GM18499 (cell line): ENCODE data around the gene LRRC74A.
"Not testable (repeated sequence)": the region's sequence is repeated elsewhere in the genome, so short reads cannot be mapped to it uniquely, and the experiment has no call there.

Experiments
- ATAC-seq: cut with Tn5 transposase; IDR thresholded peaks from one replicate; pipeline ENCODE4 v1.9.1; 2021; ENCODE audit warnings: moderate number of reproducible peaks; ENCODE audit not compliant: insufficient read depth, unreplicated experiment

Gene LRRC74A

DNA sequence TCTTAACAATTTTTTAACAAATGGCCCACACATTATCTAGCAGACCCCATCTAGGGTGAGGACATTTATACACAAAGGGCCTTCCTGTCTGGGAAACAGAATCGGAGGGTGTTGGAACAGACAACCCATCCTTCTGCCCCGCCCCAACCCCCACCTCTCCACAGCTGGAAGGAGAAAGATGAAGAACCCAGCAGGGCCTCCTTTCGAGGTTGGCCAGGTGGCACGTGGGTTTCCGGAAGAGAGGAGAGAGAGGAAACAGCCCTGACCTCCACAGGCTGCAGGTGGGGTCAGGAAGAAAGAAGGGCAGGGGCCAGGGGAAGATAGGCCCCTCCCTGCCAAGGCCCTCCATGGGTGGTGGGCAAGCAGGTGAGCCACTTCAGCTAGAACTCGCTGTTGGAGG is 57.2 kb downstream of the LRRC74A start:
- ATAC-seq, result no peak

DNA sequence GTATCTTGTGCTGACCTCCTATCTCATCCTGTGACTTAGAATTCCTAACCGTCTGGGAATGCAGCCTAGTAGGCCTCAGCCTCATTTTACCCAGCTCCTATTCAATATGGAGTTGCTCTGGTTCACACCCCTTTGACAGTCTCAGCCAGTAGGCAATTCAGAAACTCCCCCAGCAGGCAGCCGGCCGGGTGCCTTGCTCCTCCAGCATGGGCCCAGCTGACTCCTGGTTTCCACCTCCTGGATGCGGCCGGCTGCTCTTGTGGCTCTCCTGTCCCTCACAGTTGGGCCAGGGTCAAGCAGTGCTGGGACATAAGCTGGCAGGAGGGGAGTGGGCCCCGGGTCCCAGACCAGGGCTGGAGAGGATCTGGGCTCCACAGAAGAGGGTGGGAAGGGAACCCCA is 58.2 kb downstream of the LRRC74A start:
- ATAC-seq, result no peak

DNA sequence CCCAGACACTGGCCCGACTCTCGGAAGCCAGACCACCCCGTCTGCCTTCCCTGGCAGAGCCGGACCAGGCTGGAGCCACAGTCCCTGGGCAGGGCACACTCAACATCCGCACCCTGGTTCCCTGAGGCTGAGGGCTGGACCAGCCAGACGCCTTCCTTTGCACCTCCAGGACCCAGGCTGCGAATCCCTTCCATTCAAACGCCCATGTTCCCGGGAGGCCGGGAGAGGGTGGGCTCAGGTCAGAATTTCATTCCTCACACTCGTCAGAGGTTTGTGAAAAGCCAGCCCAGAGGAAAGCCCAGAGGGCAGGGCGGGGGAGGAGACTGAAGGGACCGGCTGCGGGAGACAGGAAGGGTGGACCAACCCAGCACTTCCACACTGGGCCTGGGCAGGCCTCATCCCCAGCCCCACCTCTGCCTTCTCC is 58.7 kb downstream of the LRRC74A start:
- no peak for ATAC-seq

- no peak for ATAC-seq
These were observed 61.0 kb downstream of the LRRC74A start for GRCh38 chr14:76887191-76887590.

DNA sequence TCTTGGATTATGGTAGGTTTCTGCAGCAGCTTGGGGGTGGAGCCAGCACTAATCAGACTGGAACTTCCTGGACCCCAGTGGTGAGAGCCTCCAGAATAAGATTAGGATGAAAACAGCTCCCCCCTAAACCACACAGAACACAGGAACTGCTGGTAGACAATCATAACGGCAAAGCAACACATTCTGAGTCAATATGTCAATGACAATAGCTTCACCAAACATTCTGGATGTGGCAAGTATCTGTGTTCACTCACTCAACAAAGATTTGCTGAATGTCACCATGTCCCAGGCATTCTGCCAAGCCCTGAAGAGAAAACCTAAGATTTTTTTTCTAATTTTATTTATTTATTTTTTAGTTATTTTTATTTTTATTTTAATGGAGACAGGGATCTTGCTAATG is 65.2 kb downstream of the LRRC74A start:
- ATAC-seq, result no peak

DNA sequence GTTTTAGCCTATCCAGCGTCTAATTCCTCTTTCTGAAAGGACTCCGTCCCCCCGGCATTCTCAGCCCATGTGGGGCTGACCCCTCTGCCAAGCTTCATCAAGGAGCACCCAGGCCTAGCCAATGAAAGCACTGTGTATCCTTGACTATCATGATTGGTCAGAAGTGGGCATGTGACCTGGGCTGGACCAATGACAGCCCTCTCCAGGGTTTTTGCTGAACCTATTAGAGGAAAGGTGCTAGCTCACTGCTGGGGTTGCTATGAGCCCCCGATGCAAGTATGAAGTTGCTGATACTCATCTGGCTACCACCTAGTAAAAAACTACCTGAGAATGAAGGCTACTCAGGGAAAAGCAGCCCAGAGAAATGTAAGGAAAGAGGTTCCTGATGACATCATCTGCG is 68.1 kb downstream of the LRRC74A start:
- no peak for ATAC-seq

DNA sequence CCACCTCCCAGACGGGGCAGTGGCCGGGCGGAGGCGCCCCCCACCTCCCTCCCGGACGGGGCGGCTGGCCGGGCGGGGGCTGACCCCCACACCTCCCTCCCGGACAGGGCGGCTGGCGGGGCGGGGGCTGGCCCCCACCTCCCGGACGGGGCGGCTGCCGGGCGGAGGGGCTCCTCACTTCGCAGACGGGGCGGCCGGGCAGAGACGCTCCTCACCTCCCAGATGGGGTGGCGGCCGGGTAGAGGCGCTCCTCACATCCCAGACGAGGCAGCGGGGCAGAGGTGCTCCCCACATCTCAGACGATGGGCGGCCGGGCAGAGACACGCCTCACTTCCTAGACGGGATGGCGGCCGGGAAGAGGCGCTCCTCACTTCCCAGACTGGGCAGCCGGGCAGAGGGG is 71.8 kb downstream of the LRRC74A start:
- ATAC-seq, result not testable (repeated sequence)

DNA sequence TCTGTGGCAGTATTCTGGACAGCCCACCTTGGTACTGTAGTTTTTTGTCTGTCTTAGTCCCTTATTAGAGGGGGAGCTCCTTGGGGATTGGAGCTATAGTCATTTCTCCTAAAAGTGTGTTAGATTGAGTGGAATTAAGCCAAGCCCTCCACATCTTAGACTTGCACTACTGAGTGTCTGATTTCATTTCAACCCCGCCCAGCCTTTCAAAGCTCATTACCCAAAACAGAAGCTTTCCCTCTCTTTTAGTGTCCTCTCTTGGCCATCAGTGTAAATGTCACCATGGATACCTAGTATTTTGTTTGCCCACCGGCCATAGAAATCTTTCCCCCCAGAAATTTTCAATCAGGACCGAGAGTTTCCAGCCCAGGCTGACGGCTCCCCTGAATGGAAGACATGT is 74.5 kb downstream of the LRRC74A start:
- no peak for ATAC-seq

DNA sequence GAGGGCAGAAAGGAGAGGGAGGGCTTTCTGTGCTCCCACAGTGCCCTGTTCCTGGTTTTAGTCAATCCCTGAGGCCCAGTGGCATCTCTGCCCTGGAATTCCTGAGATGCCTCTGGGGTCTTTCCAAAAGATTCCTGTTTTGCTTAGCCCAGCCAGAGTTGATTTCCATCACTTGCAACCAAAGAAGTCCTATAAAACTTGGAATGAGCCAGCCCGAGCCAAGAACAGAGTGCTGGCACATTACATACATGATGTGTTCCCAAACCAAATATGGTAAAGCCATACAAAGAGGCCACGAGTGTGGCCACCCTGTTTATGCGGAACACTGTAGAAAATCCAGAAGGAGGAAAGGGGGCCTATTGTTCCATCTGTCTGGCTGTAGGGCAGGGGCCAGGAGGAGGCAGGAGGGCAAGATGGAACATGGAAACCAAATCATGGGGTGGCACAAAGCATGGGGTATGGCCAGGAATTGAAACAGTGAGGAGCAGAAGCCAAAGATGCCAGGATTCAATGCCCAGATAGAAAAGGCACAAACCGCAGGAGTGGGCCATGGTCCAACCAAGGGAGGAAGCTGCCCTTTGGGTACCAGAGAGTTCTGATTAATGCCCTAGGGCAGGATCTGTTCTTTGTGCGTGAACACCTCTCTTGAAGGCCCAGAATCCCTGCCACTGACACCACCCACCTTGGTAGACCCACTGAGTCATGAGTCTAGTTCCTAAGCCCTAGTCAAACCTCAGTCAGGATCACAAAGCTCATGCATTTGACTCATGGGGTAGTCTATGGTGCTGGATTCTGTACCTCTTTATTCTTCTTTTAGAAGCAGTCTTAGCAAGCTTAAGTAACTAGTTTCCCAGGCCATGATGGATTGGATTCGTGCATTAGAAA is 75.2 kb downstream of the LRRC74A start:
- ATAC-seq, result no peak

DNA sequence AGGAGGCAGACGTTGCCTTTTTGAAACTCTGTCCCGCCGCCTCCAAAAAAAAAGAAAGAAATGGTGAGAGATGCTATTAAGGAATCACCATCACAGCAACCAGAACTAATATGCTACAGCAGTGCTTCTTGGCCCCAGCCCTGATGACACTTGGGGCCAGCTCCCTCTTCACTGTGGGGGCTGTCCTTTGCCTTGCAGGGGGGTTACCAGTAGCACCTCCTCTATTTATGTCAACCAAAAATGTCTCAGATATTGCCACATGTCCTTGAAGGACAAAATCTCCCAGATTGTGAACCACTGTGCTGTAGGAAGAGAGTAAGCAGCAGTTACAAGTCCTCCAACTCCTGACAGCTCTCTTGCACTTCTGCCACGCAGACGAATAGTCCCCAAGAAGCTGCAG is 76.4 kb downstream of the LRRC74A start:
- no peak for ATAC-seq

GRCh38 chr14:76904100-76904739 is 78.0 kb downstream of the LRRC74A start:
- ATAC-seq, result no peak

GRCh38 chr14:76904740-76905569 is 78.7 kb downstream of the LRRC74A start:
- no peak for ATAC-seq

- no peak for ATAC-seq
These were observed 82.6 kb downstream of the LRRC74A start for GRCh38 chr14:76908834-76909233.

DNA sequence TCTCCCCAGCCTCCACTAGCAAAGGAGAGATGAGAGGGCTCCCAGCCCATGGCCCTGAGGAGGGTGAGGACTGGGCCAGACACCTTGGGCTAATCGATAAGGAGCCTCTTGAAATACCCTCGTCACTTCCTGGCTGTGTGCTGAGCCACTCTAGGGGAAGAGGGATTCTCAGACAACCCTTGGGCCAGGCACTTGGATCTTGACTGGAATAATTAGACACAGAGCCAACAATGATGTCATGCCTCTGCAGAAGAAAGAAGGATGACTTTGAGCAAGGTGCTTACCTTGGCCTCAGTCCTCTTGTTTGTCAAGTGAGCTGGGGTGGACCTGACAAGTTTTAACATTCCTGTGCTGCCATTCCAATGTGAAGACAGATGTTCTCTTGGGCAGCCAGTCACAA is 83.1 kb downstream of the LRRC74A start:
- ATAC-seq, result no peak

DNA sequence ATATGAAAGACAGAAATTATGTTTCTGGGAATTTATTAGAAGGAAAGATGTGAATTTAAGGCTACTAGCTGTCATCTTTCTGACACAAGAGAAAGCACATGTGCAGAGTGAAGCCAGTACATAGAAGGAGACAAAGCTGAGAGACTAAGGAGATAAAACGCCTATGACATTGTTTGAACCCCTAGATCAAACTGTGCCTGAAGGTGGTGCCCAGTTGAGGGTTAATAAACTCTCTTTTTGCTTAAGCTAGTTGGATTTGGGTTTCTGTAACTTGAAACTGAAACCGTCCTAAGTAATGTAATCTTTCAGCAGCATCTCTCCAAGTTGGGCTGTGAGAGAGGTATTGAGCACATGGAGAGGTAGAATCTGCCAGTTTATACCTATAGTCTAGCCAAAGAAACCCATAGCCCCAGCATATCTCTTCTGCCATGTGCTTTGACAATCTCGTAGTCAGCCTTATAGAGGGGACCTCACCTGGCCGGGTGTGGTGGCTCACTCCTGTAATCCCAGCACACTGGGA is 84.2 kb downstream of the LRRC74A start:
- no peak for ATAC-seq

GRCh38 chr14:76911473-76911872 is 85.3 kb downstream of the LRRC74A start:
- ATAC-seq, result no peak

DNA sequence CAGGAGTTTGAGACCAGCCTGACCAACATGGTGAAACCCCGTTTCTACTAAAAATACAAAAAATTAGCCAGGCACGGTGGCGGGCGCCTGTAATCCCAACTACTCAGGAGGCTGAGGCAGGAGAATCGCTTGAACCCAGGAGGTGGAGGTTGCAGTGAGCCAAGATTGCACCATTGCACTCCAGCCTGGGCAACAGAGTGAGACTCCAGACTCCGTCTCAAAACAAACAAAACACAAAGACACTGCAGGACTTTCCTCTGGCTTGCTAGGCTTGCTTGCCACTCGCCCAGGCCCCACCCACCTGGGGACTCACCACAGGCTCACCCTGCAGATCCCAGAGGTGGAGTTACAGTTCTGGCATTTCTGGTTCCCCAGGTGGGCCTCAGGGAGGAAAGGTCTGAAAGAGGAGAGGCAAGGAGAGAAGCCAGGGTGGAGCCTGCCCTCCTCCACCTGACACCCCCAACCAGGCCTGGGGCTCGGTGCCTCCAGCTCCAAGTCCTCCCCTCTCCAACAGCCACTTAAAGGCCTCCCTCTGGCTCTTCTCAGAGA is 88.4 kb downstream of the LRRC74A start:
- not testable (repeated sequence) for ATAC-seq

DNA sequence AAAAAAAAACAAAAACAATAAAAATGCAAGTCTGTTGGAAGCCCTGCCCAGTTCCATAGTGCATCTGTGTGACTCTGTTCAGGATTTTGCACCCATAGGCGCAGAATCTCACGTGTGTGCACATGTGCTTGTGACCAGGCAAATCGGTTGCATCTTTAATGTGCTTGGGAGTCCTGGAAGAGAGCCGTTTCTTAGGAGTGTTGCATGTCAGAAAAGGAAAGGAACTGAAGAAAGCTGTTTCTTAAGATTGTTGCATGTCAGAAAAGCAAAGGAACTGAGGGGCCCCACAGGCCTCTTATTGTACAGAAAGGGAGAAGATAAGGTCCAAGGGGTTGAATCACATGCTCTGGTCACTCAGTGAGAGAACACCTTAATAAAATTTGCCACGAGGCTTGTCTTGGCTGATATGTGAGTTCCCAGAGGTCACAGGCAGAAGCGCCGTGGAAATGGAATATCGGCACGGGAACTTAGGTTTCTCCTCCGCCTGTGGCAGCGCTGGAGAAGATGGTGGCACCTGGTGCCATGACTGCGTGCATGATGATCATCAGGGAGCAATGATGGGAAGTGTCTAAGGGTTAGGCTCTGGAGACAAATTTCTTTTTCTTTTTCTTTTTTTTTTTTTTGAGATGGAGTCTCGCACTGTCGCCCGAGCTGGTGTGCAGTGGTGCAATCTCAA is 90.0 kb downstream of the LRRC74A start:
- ATAC-seq, result no peak

DNA sequence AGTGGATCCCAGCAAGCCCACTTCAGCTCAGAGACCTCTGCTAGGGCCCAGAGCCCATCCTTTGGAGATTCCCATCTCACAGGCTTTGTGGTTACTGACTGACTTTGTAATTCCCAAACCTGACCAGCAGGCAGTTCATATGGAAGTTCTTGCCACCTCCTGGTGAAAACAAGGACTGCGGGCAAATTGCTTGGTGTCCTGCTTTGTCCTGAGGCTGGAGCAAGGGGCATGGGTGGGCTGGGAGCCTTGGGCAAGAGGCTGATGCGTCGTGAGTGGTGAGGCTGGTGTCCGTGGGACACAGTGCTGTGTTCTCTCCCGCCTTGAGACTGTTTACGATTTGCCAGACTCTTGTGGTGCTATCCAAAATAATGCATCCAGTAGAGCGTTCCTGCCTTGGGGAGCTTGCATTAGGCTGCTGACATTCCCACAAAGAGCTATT is 91.0 kb downstream of the LRRC74A start:
- no peak for ATAC-seq

DNA sequence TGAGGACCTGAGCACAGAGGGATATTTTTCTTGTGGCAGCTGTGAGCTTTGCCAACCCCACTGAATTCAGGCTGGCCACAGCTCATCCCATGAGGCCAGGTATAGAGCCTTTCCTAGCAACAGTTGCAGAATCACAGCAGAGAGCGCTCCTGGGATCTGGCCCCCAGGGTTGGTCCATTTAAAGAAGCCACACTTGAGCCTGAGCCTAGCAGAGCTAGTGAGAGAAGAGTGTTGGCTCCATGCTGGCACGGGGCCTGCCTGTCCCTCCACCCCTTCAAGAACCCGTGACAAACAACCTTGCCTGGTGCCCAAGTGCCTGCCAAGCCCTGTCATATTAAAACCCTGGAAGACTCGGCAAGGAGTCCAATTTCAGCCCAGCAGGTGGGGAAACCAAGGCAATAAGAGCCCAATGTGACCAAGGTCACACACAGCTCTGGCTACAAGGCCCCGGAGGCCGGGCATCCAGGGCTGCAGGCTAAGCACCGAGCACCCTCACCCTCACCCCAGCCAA is 91.6 kb downstream of the LRRC74A start:
- no peak for ATAC-seq
